ENCODE results near the gene SEMA6C.

DNA sequence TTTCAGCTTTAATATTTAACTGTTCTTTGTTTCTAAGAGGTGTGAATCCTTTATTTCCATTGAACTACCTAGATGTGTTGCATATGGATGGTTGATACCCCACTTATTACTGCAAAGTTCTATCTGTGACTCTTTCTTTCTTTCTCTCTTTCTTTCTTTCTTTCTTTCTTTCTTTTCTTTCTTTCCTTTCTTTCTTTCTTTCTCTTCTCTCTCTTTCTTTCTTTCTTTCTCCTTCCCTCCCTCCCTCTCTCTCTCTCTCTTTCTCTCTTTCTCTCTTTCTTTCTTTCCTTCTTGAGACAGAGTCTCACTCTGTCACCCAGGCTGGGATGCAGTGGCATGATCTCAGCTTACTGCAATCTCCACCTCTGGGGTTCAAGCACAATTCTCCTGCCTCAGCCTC, 41.8 kb downstream of the SEMA6C start:
- TF ChIP-seq, protein P1, sequence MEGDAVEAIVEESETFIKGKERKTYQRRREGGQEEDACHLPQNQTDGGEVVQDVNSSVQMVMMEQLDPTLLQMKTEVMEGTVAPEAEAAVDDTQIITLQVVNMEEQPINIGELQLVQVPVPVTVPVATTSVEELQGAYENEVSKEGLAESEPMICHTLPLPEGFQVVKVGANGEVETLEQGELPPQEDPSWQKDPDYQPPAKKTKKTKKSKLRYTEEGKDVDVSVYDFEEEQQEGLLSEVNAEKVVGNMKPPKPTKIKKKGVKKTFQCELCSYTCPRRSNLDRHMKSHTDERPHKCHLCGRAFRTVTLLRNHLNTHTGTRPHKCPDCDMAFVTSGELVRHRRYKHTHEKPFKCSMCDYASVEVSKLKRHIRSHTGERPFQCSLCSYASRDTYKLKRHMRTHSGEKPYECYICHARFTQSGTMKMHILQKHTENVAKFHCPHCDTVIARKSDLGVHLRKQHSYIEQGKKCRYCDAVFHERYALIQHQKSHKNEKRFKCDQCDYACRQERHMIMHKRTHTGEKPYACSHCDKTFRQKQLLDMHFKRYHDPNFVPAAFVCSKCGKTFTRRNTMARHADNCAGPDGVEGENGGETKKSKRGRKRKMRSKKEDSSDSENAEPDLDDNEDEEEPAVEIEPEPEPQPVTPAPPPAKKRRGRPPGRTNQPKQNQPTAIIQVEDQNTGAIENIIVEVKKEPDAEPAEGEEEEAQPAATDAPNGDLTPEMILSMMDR (IDR thresholded peaks at IDR 0.05; ENCODE audit: low read depth, low read length): no peak
- TF ChIP-seq EZH2phosphoT487 (IDR thresholded peaks at IDR 0.05; ENCODE audit: low read depth): no peak

Measured in OCI-LY3 (cell line).